IPS-20b (cell line): ENCODE measurements around the gene TRIM54.

ENCODE experiments used
- H3K27ac ChIP-seq: one replicate; pipeline ENCODE4 v1.5.1; 2013; ENCODE audit warnings: low read length
- H3K27me3 ChIP-seq: 2 replicates; pipeline ENCODE4 v1.6.1; 2013; ENCODE audit warnings: mild to moderate bottlenecking, low read length, inconsistent platforms; ENCODE audit not compliant: insufficient read depth
- H3K36me3 ChIP-seq: 2 replicates; pipeline ENCODE4 v1.6.1; 2013; ENCODE audit warnings: low read depth, mild to moderate bottlenecking, inconsistent platforms, low read length, moderate library complexity; ENCODE audit not compliant: insufficient read depth
- H3K4me1 ChIP-seq: 2 replicates; pipeline ENCODE4 v1.6.1; 2013; ENCODE audit warnings: mild to moderate bottlenecking, control low read depth, inconsistent platforms, low read length, moderate library complexity; ENCODE audit not compliant: insufficient read depth
- H3K4me3 ChIP-seq: 2 replicates; pipeline ENCODE4 v1.5.1; 2013; ENCODE audit warnings: mild to moderate bottlenecking, low read length, inconsistent platforms
- H3K9ac ChIP-seq: 2 replicates; pipeline ENCODE4 v1.6.1; 2013; ENCODE audit warnings: low read depth, mild to moderate bottlenecking, inconsistent platforms, low read length, moderate library complexity
- H3K9me3 ChIP-seq: 2 replicates; pipeline ENCODE4 v1.6.1; 2013; ENCODE audit warnings: mild to moderate bottlenecking, low read depth, low read length, inconsistent platforms; ENCODE audit not compliant: insufficient read depth

The TRIM54 gene, protein sequence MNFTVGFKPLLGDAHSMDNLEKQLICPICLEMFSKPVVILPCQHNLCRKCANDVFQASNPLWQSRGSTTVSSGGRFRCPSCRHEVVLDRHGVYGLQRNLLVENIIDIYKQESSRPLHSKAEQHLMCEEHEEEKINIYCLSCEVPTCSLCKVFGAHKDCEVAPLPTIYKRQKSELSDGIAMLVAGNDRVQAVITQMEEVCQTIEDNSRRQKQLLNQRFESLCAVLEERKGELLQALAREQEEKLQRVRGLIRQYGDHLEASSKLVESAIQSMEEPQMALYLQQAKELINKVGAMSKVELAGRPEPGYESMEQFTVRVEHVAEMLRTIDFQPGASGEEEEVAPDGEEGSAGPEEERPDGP

DNA sequence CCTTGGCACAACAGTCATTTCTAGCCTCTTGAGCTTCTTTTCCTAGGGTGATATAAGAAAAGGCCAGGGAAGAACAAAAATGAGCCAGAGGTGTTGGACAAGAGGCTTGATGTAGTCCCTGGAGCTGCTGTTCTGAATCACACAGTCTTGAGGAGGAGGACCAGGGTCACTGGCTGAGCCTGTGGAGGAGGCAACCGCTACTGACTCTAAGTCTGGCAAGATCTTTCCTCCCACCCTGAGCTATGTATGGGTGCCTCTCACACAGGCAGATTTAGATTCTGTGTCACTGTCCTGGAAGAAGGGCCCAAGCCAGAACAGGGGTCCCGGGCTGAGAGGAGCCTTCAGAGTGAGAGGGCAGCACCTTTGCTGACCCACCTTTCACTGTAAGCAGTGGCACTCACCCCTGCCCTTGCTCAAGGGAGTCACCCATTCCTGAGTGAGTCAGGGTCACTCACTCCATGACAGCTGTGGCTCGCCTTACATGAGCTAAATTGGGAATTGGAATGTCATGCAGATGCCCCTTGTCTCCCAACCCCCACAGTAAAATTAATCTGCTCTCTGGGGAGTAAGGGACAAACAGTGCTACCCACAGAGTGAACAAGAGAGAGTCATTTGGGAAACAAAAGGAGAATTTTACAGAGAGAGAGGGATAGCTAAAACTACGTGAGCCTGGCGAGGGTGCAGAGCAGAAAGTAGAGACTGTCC is at the start of gene TRIM54:
TRIM54 (plus strand) TSS at position 575 of the 705 bp plus-strand sequence. CDS start 303 bp downstream, outside the sequence.
- H3K27me3 ChIP-seq = peaks cover 25% of the 10 kb centered on the region
- H3K36me3 ChIP-seq = no peaks in the 10 kb centered on the region
- H3K27ac ChIP-seq = peak within 1 kb of the TSS; percentile 15
- H3K4me1 ChIP-seq = peaks cover 11% of the 10 kb centered on the region; the same call in 1 of the 2 replicates
- peak within 1 kb of the TSS; percentile 55; the same call in 1 of the 2 replicates for H3K4me3 ChIP-seq
- H3K9me3 ChIP-seq = no peaks in the 10 kb centered on the region
- H3K9ac ChIP-seq = peak within 1 kb of the TSS; percentile 52; the same call in 1 of the 2 replicates

DNA sequence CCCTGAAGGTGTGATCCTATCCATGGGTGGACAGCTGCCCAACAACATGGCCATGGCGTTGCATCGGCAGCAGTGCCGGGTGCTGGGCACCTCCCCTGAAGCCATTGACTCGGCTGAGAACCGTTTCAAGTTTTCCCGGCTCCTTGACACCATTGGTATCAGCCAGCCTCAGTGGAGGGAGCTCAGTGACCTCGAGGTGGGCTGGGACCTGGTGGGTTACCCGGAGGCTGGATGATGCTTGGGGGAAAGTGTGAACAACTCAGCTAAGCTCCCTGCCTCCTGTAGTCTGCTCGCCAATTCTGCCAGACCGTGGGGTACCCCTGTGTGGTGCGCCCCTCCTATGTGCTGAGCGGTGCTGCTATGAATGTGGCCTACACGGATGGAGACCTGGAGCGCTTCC is 48.9 kb upstream of the TRIM54 start:
- H3K9ac ChIP-seq = no peak overlapping the region
- H3K4me3 ChIP-seq = no peak overlapping the region
- peaks cover 98% of the 10 kb centered on the region for H3K36me3 ChIP-seq
- H3K27ac ChIP-seq = no peak overlapping the region
- no peaks in the 10 kb centered on the region for H3K4me1 ChIP-seq
- H3K9me3 ChIP-seq = no peaks in the 10 kb centered on the region
- H3K27me3 ChIP-seq = no peaks in the 10 kb centered on the region

DNA sequence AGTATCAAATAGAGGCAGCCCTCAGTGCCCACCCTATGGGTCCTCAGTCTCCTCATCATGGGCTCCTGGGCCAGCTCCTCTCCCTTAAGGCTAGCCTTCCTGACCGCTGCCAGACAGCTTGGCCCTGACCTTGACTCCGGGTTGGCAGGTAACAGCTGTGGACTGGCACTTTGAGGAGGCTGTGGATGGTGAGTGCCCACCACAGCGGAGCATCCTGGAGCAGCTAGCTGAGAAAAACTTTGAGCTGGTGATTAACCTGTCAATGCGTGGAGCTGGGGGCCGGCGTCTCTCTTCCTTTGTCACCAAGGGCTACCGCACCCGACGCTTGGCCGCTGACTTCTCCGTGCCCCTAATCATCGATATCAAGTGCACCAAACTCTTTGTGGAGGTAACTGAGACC is 46.1 kb upstream of the TRIM54 start:
- Histone ChIP-seq H3K4me1 (no peaks in the 10 kb centered on the region), H3K27ac (no peak overlapping the region), H3K27me3 (no peaks in the 10 kb centered on the region), H3K36me3 (peaks cover 100% of the 10 kb centered on the region), H3K9ac (no peak overlapping the region), H3K9me3 (no peaks in the 10 kb centered on the region), H3K4me3 (no peak overlapping the region)

DNA sequence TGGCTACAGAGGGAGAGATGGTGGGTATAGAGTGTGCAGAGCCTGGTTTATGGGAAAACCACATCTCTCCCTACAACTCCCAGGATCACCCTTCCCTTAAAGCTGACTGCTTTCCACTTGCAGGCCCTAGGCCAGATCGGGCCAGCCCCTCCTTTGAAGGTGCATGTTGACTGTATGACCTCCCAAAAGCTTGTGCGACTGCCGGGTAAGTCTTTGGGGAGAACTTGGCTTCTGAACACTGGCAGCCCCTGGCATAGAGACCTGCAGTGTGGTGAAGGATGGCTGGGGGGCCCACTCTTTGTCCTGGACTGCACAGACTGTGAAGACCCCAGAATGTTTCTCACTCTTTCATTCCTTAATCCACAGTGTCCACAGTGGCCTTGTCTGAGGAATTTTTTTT is 45.6 kb upstream of the TRIM54 start:
- H3K27me3 ChIP-seq = no peaks in the 10 kb centered on the region
- no peaks in the 10 kb centered on the region for H3K9me3 ChIP-seq
- no peak overlapping the region for H3K9ac ChIP-seq
- H3K4me3 ChIP-seq = no peak overlapping the region
- peaks cover 100% of the 10 kb centered on the region for H3K36me3 ChIP-seq
- no peaks in the 10 kb centered on the region for H3K4me1 ChIP-seq
- no peak overlapping the region for H3K27ac ChIP-seq

GRCh38 chr2:27237341-27237945 is 44.8 kb upstream of the TRIM54 start:
- Histone ChIP-seq H3K27me3 (no peaks in the 10 kb centered on the region), H3K27ac (no peak overlapping the region), H3K9ac (no peak overlapping the region), H3K4me1 (no peaks in the 10 kb centered on the region), H3K36me3 (peaks cover 100% of the 10 kb centered on the region), H3K9me3 (no peaks in the 10 kb centered on the region), H3K4me3 (no peak overlapping the region)

- peaks cover 100% of the 10 kb centered on the region for H3K36me3 ChIP-seq
- H3K27me3 ChIP-seq = no peaks in the 10 kb centered on the region
- no peak overlapping the region for H3K9ac ChIP-seq
- H3K9me3 ChIP-seq = no peaks in the 10 kb centered on the region
- no peak overlapping the region for H3K27ac ChIP-seq
- H3K4me3 ChIP-seq = no peak overlapping the region
- H3K4me1 ChIP-seq = no peaks in the 10 kb centered on the region
These were observed 43.3 kb upstream of the TRIM54 start for GRCh38 chr2:27238976-27239375.

DNA sequence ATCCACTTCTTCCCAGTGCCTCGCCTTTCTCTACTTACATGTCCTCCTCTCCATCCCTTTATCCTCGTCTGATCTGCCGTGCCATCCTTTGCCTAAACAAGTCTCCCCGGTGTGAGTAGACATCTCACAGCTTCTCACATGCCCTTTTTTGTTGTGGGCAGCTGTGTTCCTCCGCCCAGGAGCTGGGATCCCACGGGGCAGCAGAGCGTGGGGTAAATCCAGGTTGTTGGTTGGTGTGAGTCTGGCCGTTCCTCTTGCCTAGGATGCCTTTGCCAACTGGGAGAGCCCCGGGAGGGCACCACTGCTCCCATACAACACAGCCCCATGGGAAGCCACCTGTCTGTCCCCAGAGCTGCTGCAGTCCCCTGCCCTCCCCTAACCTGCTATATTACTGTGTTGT is 41.8 kb upstream of the TRIM54 start:
- H3K4me3 ChIP-seq = no peak overlapping the region
- H3K27me3 ChIP-seq = no peaks in the 10 kb centered on the region
- H3K36me3 ChIP-seq = peaks cover 98% of the 10 kb centered on the region
- H3K27ac ChIP-seq = no peak overlapping the region
- H3K9me3 ChIP-seq = no peaks in the 10 kb centered on the region
- no peaks in the 10 kb centered on the region for H3K4me1 ChIP-seq
- H3K9ac ChIP-seq = no peak overlapping the region

DNA sequence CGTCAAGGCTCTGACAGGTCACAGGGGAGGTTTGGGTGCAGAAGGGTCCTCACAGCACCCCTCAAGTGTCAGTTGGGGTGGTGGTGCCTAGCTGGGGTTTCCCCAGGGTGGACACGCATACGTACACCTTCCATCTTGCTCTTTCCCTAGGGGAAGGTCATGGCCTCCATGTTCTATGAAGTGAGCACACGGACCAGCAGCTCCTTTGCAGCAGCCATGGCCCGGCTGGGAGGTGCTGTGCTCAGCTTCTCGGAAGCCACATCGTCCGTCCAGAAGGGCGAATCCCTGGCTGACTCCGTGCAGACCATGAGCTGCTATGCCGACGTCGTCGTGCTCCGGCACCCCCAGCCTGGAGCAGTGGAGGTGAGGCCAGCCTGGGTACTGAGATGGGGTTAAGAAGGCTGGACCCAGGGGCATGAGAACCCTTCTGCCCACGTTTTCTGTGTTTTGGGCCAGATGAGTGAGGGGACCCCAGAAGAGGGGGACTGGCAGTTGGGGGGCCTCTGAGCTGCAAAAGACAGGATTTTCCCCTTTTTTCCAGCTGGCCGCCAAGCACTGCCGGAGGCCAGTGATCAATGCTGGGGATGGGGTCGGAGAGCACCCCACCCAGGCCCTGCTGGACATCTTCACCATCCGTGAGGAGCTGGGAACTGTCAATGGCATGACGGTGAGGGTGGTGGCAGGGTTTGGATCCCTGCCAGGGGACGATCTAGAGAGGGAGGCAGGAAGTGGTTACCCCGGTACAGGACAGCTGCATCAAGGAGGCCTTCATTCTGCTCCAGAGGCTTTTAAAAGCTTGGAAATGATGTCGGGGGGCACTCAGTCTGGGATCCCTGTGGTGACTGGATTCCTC is 40.2 kb upstream of the TRIM54 start:
- no peak overlapping the region for H3K4me3 ChIP-seq
- H3K36me3 ChIP-seq = peaks cover 85% of the 10 kb centered on the region
- no peaks in the 10 kb centered on the region for H3K4me1 ChIP-seq
- H3K9ac ChIP-seq = no peak overlapping the region
- H3K27ac ChIP-seq = no peak overlapping the region
- H3K9me3 ChIP-seq = no peaks in the 10 kb centered on the region
- no peaks in the 10 kb centered on the region for H3K27me3 ChIP-seq

DNA sequence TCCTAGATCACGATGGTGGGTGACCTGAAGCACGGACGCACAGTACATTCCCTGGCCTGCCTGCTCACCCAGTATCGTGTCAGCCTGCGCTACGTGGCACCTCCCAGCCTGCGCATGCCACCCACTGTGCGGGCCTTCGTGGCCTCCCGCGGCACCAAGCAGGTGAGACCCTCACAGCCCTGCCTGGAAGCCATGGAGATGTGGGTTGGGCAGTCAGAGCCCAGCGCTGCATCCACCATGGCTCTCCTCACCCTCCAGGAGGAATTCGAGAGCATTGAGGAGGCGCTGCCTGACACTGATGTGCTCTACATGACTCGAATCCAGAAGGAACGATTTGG is 39.6 kb upstream of the TRIM54 start:
- H3K27ac ChIP-seq = no peak overlapping the region

GRCh38 chr2:27243391-27244130 is 38.7 kb upstream of the TRIM54 start:
- Histone ChIP-seq H3K4me1 (no peaks in the 10 kb centered on the region), H3K9ac (no peak overlapping the region), H3K27ac (no peak overlapping the region), H3K27me3 (no peaks in the 10 kb centered on the region), H3K9me3 (no peaks in the 10 kb centered on the region), H3K4me3 (no peak overlapping the region), H3K36me3 (peaks cover 70% of the 10 kb centered on the region)

More for the DNA sequence above, 39.6 kb upstream of the TRIM54 start:
- Histone ChIP-seq H3K27me3 (no peaks in the 10 kb centered on the region), H3K36me3 (peaks cover 79% of the 10 kb centered on the region), H3K4me3 (no peak overlapping the region), H3K9me3 (no peaks in the 10 kb centered on the region), H3K4me1 (no peaks in the 10 kb centered on the region), H3K9ac (no peak overlapping the region)

DNA sequence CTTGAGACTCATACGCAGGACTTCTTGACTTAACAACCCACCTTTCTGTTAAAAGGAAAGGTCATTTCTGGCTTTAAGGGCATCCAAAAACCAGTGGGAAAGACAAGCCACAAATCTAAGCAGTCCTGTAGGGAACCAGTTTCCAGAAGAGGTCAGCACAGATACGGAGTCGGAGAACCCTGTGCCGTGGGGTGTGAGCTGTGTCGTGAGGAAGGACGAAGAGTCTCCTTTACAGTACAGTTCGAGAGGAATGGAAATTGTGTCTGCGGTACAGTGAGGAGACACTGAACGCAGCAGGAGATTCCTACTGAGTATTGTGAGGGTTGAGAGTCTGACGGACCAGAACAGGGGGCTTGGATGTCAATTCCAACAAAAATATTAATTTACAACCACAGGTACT is 37.1 kb upstream of the TRIM54 start:
- Histone ChIP-seq H3K9ac (no peak overlapping the region), H3K36me3 (peaks cover 54% of the 10 kb centered on the region), H3K4me1 (no peaks in the 10 kb centered on the region), H3K27me3 (no peaks in the 10 kb centered on the region), H3K27ac (no peak overlapping the region), H3K4me3 (no peak overlapping the region), H3K9me3 (no peaks in the 10 kb centered on the region)
